HepG2 (cell line): Measurements from ENCODE around the gene MDH1. TPM values are rescaled to one million over a fixed set of nuclear protein-coding genes. Genes with fewer than 3 reads are reported as not detected.

Source experiments
- FOXA1 ChIP-seq, 2 experiments: fragments of 450-650 bp in 1 of 2; sonication (generic) in 1 of 2; formaldehyde crosslinking in 1 of 2; IDR thresholded peaks; 2 replicates each; pipeline versions ENCODE4 v1.4.0 to v1.6.1; 2016 to 2020; ENCODE audit warnings: missing genetic modification reagents in 1 of 2
- HOXA9 ChIP-seq: sonication (generic); formaldehyde crosslinking; IDR thresholded peaks from 2 replicates; pipeline ENCODE4 v1.8.1; 2022; ENCODE audit warnings: missing genetic modification reagents, mild to moderate bottlenecking, moderate library complexity, borderline replicate concordance
- IRX3 ChIP-seq: sonication (generic); formaldehyde crosslinking; IDR thresholded peaks from 2 replicates; pipeline ENCODE4 v1.8.1; 2023; ENCODE audit warnings: mild to moderate bottlenecking, low read depth, missing genetic modification reagents, borderline replicate concordance
- MYC ChIP-seq: sonication (generic); formaldehyde crosslinking; IDR thresholded peaks from 2 replicates; pipeline ENCODE4 v1.9.0; 2021; ENCODE audit warnings: missing genetic modification reagents, borderline replicate concordance
- MYNN ChIP-seq: sonication (generic); formaldehyde crosslinking; IDR thresholded peaks from 2 replicates; pipeline ENCODE4 v1.4.0; 2020; ENCODE audit warnings: mild to moderate bottlenecking, low read depth, missing genetic modification reagents
- NFIB ChIP-seq: sonication (generic); formaldehyde crosslinking; IDR thresholded peaks from 2 replicates; pipeline ENCODE4 v1.9.0; 2021; ENCODE audit warnings: missing genetic modification reagents, mild to moderate bottlenecking, borderline replicate concordance
- PHF20 ChIP-seq: sonication (generic); formaldehyde crosslinking; IDR thresholded peaks from 2 replicates; pipeline ENCODE4 v1.5.0; 2020; ENCODE audit warnings: mild to moderate bottlenecking, missing genetic modification reagents
- RFX3 ChIP-seq: IDR thresholded peaks from 2 replicates; pipeline ENCODE4 v1.6.1; 2016; ENCODE audit warnings: missing biosample characterization, missing genetic modification reagents
- ZNF335 ChIP-seq: sonication (generic); formaldehyde crosslinking; IDR thresholded peaks from 2 replicates; pipeline ENCODE4 v1.4.0; 2020; ENCODE audit warnings: missing genetic modification reagents
- ZNF782 ChIP-seq: sonication (generic); formaldehyde crosslinking; IDR thresholded peaks from 2 replicates; pipeline ENCODE4 v1.4.0; 2020; ENCODE audit warnings: missing genetic modification reagents, mild to moderate bottlenecking, borderline replicate concordance
- polyA plus RNA-seq, 8 experiments: library from polyadenylated mRNA; depleted of rRNA in 3 of 8; stranded (reverse) in 7 of 8; unstranded in 1 of 8; fragments of >200 nt; fragmentation: Illumina TruSeq in 4 of 8; extraction: Trizol in 4 of 8; gene quantifications; 2 replicates each; pipeline versions ENCODE4 v1.2.1 to v1.2.3, GENCODE V29; 2011 to 2016; ENCODE audit warnings: low read depth in 4 of 8, missing spikeins in 1 of 8, mixed read lengths in 1 of 8; ENCODE audit not compliant: insufficient read depth in 1 of 8
- total RNA-seq, 5 experiments: library from RNA; depleted of rRNA; stranded (reverse); fragments of >200 nt; fragmentation: Illumina TruSeq; extraction: Trizol; gene quantifications; 2 replicates each; pipeline ENCODE4 v1.2.3, GENCODE V29; 2016; ENCODE audit warnings: low read depth in 1 of 5
- TF ChIP-seq, protein P1 (sequence below): sonication (generic); formaldehyde crosslinking; IDR thresholded peaks from 2 replicates; pipeline ENCODE4 v1.5.1; 2020; ENCODE audit warnings: mild to moderate bottlenecking, missing genetic modification reagents, borderline replicate concordance
- TF ChIP-seq, protein P2 (sequence below): IDR thresholded peaks from 2 replicates; pipeline ENCODE4 v1.6.1; 2016; ENCODE audit warnings: low read depth, missing genetic modification reagents, missing compliant biosample characterization
- TF ChIP-seq, protein P3 (sequence below): sonication (generic); formaldehyde crosslinking; IDR thresholded peaks from 2 replicates; pipeline ENCODE4 v1.4.0; 2020; ENCODE audit warnings: mild to moderate bottlenecking, missing genetic modification reagents, borderline replicate concordance
- TF ChIP-seq, protein P4 (sequence below): sonication (generic); formaldehyde crosslinking; conservative IDR thresholded peaks from 2 replicates; pipeline ENCODE4 v1.4.0; 2020; ENCODE audit warnings: missing genetic modification reagents

Gene MDH1
- total and polyA plus RNA-seq, 2 of the 13 experiments (the other 11 are each of a cell fraction or from before 2014, with no cell fraction given): 293 to 415 TPM

DNA sequence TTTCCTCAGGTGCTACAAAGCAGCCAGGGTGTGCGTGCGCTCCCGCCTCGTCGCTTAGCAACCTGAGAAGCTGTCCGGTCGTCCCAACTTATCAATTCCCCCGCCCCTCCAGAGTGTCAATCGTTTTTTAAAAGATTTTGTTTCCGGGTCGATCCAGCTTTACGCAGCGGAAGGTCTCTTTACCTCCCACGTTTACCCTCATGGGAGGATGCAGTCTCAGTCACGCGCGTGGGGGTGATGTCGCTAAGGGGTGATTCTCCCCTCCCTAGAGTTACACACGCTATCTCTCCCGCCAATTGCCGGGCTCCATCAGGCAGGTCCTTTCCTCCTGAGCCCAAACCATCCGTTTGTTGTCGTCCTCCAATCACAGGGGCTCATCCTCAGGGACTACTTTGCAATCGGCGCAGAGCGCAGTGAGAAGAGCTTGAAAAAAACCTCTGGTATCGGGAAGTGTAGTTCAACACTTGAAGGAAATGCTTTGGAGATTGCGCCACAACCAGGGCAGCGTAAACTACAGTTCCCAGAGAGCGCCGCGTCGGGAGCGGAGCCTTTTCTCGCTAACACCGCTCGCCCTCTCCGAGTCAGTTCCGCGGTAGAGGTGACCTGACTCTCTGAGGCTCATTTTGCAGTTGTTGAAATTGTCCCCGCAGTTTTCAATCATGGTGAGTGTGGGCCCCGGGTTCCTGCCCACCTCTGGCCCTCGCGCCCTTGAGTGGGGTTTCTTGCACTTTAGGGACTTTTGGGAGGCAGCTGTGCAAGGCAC, at the start of gene MDH1, which contains the start of gene WDPCP (continued):
- TF ChIP-seq RFX3 (peak; percentile 88), MYNN (CRISPR knock-in tag) (peak; percentile 93), ZNF782 (CRISPR knock-in tag) (no peak), FOXA1 (IDR thresholded peaks at IDR 0.05) (no peak), FOXA1 (CRISPR knock-in tag; IDR thresholded peaks at IDR 0.05) (no peak), NFIB (CRISPR knock-in tag) (no peak), HOXA9 (CRISPR knock-in tag) (peak; percentile 79), IRX3 (CRISPR knock-in tag) (no peak), MYC (CRISPR knock-in tag) (peak; percentile 81; the same call in 1 of the 2 replicates), PHF20 (CRISPR knock-in tag) (peak; percentile 92), ZNF335 (peak; percentile 91)
- TF ChIP-seq, protein P1, sequence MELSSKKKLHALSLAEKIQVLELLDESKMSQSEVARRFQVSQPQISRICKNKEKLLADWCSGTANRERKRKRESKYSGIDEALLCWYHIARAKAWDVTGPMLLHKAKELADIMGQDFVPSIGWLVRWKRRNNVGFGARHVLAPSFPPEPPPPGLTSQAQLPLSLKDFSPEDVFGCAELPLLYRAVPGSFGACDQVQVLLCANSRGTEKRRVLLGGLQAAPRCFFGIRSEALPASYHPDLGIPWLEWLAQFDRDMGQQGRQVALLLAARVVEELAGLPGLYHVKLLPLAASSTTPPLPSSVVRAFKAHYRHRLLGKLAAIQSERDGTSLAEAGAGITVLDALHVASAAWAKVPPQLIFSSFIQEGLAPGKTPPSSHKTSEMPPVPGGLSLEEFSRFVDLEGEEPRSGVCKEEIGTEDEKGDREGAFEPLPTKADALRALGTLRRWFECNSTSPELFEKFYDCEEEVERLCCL (CRISPR knock-in tag): 0 out of 2 replicates have a peak, but pooled peaks have one; percentile 61
- TF ChIP-seq, protein P2, sequence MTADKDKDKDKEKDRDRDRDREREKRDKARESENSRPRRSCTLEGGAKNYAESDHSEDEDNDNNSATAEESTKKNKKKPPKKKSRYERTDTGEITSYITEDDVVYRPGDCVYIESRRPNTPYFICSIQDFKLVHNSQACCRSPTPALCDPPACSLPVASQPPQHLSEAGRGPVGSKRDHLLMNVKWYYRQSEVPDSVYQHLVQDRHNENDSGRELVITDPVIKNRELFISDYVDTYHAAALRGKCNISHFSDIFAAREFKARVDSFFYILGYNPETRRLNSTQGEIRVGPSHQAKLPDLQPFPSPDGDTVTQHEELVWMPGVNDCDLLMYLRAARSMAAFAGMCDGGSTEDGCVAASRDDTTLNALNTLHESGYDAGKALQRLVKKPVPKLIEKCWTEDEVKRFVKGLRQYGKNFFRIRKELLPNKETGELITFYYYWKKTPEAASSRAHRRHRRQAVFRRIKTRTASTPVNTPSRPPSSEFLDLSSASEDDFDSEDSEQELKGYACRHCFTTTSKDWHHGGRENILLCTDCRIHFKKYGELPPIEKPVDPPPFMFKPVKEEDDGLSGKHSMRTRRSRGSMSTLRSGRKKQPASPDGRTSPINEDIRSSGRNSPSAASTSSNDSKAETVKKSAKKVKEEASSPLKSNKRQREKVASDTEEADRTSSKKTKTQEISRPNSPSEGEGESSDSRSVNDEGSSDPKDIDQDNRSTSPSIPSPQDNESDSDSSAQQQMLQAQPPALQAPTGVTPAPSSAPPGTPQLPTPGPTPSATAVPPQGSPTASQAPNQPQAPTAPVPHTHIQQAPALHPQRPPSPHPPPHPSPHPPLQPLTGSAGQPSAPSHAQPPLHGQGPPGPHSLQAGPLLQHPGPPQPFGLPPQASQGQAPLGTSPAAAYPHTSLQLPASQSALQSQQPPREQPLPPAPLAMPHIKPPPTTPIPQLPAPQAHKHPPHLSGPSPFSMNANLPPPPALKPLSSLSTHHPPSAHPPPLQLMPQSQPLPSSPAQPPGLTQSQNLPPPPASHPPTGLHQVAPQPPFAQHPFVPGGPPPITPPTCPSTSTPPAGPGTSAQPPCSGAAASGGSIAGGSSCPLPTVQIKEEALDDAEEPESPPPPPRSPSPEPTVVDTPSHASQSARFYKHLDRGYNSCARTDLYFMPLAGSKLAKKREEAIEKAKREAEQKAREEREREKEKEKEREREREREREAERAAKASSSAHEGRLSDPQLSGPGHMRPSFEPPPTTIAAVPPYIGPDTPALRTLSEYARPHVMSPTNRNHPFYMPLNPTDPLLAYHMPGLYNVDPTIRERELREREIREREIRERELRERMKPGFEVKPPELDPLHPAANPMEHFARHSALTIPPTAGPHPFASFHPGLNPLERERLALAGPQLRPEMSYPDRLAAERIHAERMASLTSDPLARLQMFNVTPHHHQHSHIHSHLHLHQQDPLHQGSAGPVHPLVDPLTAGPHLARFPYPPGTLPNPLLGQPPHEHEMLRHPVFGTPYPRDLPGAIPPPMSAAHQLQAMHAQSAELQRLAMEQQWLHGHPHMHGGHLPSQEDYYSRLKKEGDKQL (CRISPR knock-in tag): no peak
- TF ChIP-seq, protein P3, sequence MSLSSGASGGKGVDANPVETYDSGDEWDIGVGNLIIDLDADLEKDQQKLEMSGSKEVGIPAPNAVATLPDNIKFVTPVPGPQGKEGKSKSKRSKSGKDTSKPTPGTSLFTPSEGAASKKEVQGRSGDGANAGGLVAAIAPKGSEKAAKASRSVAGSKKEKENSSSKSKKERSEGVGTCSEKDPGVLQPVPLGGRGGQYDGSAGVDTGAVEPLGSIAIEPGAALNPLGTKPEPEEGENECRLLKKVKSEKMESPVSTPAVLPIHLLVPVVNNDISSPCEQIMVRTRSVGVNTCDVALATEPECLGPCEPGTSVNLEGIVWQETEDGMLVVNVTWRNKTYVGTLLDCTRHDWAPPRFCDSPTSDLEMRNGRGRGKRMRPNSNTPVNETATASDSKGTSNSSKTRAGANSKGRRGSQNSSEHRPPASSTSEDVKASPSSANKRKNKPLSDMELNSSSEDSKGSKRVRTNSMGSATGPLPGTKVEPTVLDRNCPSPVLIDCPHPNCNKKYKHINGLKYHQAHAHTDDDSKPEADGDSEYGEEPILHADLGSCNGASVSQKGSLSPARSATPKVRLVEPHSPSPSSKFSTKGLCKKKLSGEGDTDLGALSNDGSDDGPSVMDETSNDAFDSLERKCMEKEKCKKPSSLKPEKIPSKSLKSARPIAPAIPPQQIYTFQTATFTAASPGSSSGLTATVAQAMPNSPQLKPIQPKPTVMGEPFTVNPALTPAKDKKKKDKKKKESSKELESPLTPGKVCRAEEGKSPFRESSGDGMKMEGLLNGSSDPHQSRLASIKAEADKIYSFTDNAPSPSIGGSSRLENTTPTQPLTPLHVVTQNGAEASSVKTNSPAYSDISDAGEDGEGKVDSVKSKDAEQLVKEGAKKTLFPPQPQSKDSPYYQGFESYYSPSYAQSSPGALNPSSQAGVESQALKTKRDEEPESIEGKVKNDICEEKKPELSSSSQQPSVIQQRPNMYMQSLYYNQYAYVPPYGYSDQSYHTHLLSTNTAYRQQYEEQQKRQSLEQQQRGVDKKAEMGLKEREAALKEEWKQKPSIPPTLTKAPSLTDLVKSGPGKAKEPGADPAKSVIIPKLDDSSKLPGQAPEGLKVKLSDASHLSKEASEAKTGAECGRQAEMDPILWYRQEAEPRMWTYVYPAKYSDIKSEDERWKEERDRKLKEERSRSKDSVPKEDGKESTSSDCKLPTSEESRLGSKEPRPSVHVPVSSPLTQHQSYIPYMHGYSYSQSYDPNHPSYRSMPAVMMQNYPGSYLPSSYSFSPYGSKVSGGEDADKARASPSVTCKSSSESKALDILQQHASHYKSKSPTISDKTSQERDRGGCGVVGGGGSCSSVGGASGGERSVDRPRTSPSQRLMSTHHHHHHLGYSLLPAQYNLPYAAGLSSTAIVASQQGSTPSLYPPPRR: no peak
- TF ChIP-seq, protein P4, sequence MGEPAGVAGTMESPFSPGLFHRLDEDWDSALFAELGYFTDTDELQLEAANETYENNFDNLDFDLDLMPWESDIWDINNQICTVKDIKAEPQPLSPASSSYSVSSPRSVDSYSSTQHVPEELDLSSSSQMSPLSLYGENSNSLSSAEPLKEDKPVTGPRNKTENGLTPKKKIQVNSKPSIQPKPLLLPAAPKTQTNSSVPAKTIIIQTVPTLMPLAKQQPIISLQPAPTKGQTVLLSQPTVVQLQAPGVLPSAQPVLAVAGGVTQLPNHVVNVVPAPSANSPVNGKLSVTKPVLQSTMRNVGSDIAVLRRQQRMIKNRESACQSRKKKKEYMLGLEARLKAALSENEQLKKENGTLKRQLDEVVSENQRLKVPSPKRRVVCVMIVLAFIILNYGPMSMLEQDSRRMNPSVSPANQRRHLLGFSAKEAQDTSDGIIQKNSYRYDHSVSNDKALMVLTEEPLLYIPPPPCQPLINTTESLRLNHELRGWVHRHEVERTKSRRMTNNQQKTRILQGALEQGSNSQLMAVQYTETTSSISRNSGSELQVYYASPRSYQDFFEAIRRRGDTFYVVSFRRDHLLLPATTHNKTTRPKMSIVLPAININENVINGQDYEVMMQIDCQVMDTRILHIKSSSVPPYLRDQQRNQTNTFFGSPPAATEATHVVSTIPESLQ: peak; percentile 93; the same call in 1 of the 2 replicates
